Left renal pelvis (tissue), 4 donors: ENCODE data around the gene RMRP. TPM values are rescaled to one million over a fixed set of nuclear protein-coding genes. Genes with fewer than 3 reads are reported as not detected.

ENCODE experiments used
- DNase-seq, 4 donors: peaks; one replicate each; pipeline ENCODE4 v3.0.0-alpha.2; 2013; ENCODE audit warnings: low read depth in 4 of 4, low spot score in 3 of 4
- polyA plus RNA-seq, 4 donors: library from polyadenylated mRNA; unstranded; fragments of 120-200 nt; gene quantifications; one replicate each; pipeline ENCODE4 v1.2.1, GENCODE V29; 2013; ENCODE audit not compliant: insufficient read length in 4 of 4

Gene RMRP
- polyA plus RNA-seq: 1 to 10 TPM in 1 of 4 donors, not detected in 3; 2.5 TPM

GRCh38 chr9:35657546-35658136, at the start of gene RMRP:
Gene RMRP, minus strand, starts transcription at chr9:35658019.
- peak; percentile 94 to 97 (median 96) for DNase-seq

- DNase-seq: no peak
Measured at GRCh38 chr9:35706951-35707350, 49.1 kb upstream of the RMRP start.

- DNase-seq: no peak
Measured at GRCh38 chr9:35705836-35706430, 48.1 kb upstream of the RMRP start.

GRCh38 chr9:35705372-35705771, 47.6 kb upstream of the RMRP start:
- DNase-seq: no peak

GRCh38 chr9:35703906-35704672, 46.3 kb upstream of the RMRP start:
- no peak for DNase-seq

- no peak for DNase-seq
Measured at GRCh38 chr9:35702696-35703095, 44.9 kb upstream of the RMRP start.

- DNase-seq: no peak
Measured at GRCh38 chr9:35700942-35701341, 43.1 kb upstream of the RMRP start.

GRCh38 chr9:35700031-35700430, 42.2 kb upstream of the RMRP start:
- DNase-seq: no peak

- DNase-seq: no peak
Measured at GRCh38 chr9:35698231-35698630, 40.4 kb upstream of the RMRP start.

- DNase-seq: no peak
Measured at GRCh38 chr9:35697486-35697885, 39.7 kb upstream of the RMRP start.

GRCh38 chr9:35696520-35697215, 38.8 kb upstream of the RMRP start:
- no peak for DNase-seq

GRCh38 chr9:35695943-35696401, 38.2 kb upstream of the RMRP start:
- DNase-seq: no peak

- DNase-seq: no peak
Measured at GRCh38 chr9:35691757-35692301, 34.0 kb upstream of the RMRP start.

- DNase-seq: no peak
Measured at GRCh38 chr9:35691334-35691650, 33.5 kb upstream of the RMRP start.

- peak in 1 of 4 donors; percentile 50 for DNase-seq
Measured at GRCh38 chr9:35690614-35691333, 33.0 kb upstream of the RMRP start.

- no peak for DNase-seq
Measured at GRCh38 chr9:35690294-35690613, 32.4 kb upstream of the RMRP start.

- no peak for DNase-seq
Measured at GRCh38 chr9:35689542-35690293, 31.9 kb upstream of the RMRP start, which contains the start of gene TPM2. Gene TPM2, minus strand, starts transcription at chr9:35689925. Its CDS starts 108 bp downstream, at chr9:35689817.

- no peak for DNase-seq
Measured at GRCh38 chr9:35688558-35689541, 31.0 kb upstream of the RMRP start.
